Neural cell (in vitro differentiated cells): Measurements from ENCODE around the gene PPFIA4.

Experiments
- CTCF ChIP-seq: fragments of 450-650 bp; IDR thresholded peaks from 2 replicates; pipeline ENCODE4 v1.5.1; 2014; ENCODE audit warnings: antibody characterized with exemption, mild to moderate bottlenecking, moderate library complexity; ENCODE audit not compliant: poor library complexity, severe bottlenecking
- REST ChIP-seq: IDR thresholded peaks from 2 replicates; pipeline ENCODE4 v1.6.1; 2012; ENCODE audit warnings: borderline replicate concordance

- TF ChIP-seq REST (no peak), CTCF (peak; percentile 98)
Measured at GRCh38 chr1:203038891-203039608, 12.8 kb downstream of the PPFIA4 start.
